Panc1 (cell line): ENCODE measurements around the gene OSBPL1A. TPM values are rescaled to one million over a fixed set of nuclear protein-coding genes. Genes with fewer than 3 reads are reported as not detected.

Experiments
- ATAC-seq: fragments of 200-7000 bp; cut with Tn5 transposase; 2 replicates; pipeline ENCODE4 v1.9.1; 2020; ENCODE audit warnings: mild to moderate bottlenecking, moderate library complexity
- BruUV-seq: library from RNA; stranded (reverse); fragments of 400-500 nt; replicated peaks from 2 replicates; lab custom pipeline; 2021; lab: Mats Ljungman, UMichigan
- CTCF ChIA-PET: fragments of 300-600 bp; sonication (Branson Sonifier 250); formaldehyde crosslinking; loops from one replicate; lab custom pipeline; 2022; ENCODE audit warnings: antibody characterized with exemption; lab: Charles Lee
- POLR2A ChIA-PET: fragments of 300-600 bp; sonication (Branson Sonifier 250); formaldehyde crosslinking; loops from one replicate; lab custom pipeline; 2022; ENCODE audit warnings: antibody characterized with exemption; lab: Charles Lee
- DNase-seq: peaks from one replicate; pipeline ENCODE4 v3.0.0-alpha.2; 2010; ENCODE audit warnings: low read depth, low spot score
- H3K27ac ChIP-seq: 2 replicates; pipeline ENCODE4 v1.5.1; 2011; ENCODE audit warnings: mild to moderate bottlenecking, low read length, inconsistent platforms
- H3K27me3 ChIP-seq: fragments of 200-500 bp; sonication (Bioruptor generic); 2 replicates; pipeline ENCODE4 v1.6.0; 2014; ENCODE audit warnings: low read length, inconsistent platforms; ENCODE audit not compliant: control insufficient read depth, insufficient read depth
- H3K36me3 ChIP-seq: fragments of 200-500 bp; sonication (Bioruptor generic); 2 replicates; pipeline ENCODE4 v1.5.1; 2014; ENCODE audit warnings: inconsistent platforms, mild to moderate bottlenecking, low read length, moderate library complexity; ENCODE audit not compliant: control insufficient read depth, insufficient read depth
- H3K4me1 ChIP-seq: 2 replicates; pipeline ENCODE4 v1.5.1; 2011; ENCODE audit warnings: inconsistent platforms, mild to moderate bottlenecking, low read length, moderate library complexity; ENCODE audit not compliant: control insufficient read depth, insufficient read depth
- H3K4me3 ChIP-seq, 2 experiments: 2 replicates each; pipeline ENCODE4 v1.5.1; 2011 to 2012; ENCODE audit warnings: low read depth in 2 of 2, low read length in 2 of 2, mild to moderate bottlenecking in 2 of 2, inconsistent platforms in 1 of 2, moderate library complexity in 1 of 2
- H3K9me3 ChIP-seq: fragments of 200-500 bp; sonication (Bioruptor generic); 2 replicates; pipeline ENCODE4 v1.5.1; 2014; ENCODE audit warnings: low read depth, mild to moderate bottlenecking, inconsistent platforms, low read length, moderate library complexity; ENCODE audit not compliant: control insufficient read depth, insufficient read depth
- POLR2AphosphoS5 ChIP-seq: IDR thresholded peaks from 2 replicates; pipeline ENCODE4 v1.6.1; 2012; ENCODE audit warnings: mild to moderate bottlenecking, low read depth, low read length, moderate library complexity
- SIN3A ChIP-seq: IDR thresholded peaks from 2 replicates; pipeline ENCODE4 v1.6.1; 2012; ENCODE audit warnings: low read depth, mild to moderate bottlenecking, low read length, moderate library complexity, borderline replicate concordance; ENCODE audit not compliant: insufficient read depth
- TCF7L2 ChIP-seq: IDR thresholded peaks from 2 replicates; pipeline ENCODE4 v1.6.1; 2011; ENCODE audit warnings: mild to moderate bottlenecking, low read depth, low read length, inconsistent platforms
- in situ Hi-C: cut with HindIII; loops from 2 replicates; pipeline ENCODE4 v1.10.0; 2016; ENCODE audit warnings: low sequenced_read_pairs, low pct_unique_long_range_greater_than_20kb
- intact Hi-C: fragments of 100-400 bp; cut with micrococcal nuclease; formaldehyde crosslinking; loops from one replicate; pipeline ENCODE4 v1.10.0; 2022; ENCODE audit not compliant: unreplicated experiment
- total RNA-seq: library from RNA; stranded (reverse); gene quantifications from one replicate; pipeline ENCODE4 v1.2.1, GENCODE V29; 2021; ENCODE audit not compliant: unreplicated experiment
- TF ChIP-seq, protein P1 (sequence below): fragments of 450-650 bp; IDR thresholded peaks from 2 replicates; pipeline ENCODE4 v1.5.1; 2017; ENCODE audit warnings: mild to moderate bottlenecking
- TF ChIP-seq, protein P2 (sequence below), 2 experiments: IDR thresholded peaks; 2 replicates each; pipeline ENCODE4 v1.6.1; 2011 to 2012; ENCODE audit warnings: low read depth in 2 of 2, control low read depth in 1 of 2, low read length in 1 of 2, mild to moderate bottlenecking in 1 of 2, moderate library complexity in 1 of 2; ENCODE audit not compliant: insufficient read depth in 1 of 2

The OSBPL1A gene
- total RNA-seq, 1 experiment from 2014 or later = 50.5 TPM

DNA sequence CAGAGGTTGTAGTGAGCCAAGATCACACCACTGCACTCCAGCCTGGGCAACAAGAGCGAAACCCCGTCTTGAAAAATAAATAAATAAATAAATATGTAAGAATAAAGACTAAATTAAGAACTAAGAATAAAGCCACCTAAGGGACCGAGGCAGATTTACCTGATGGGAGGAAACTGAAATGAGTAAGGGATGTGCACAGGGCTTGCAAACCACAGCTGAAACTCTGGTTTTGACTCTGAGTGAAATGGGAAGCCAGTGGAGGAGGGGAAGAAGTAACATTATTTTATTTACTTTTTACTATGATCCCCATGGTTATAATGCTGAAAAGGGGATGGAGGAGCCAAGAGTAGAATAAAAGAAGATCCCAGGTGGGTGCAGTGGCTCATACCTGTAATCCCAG, 151.5 kb downstream of the OSBPL1A start:
- in situ Hi-C loops (no loop called here), intact Hi-C loops (no loop called here)
- H3K27me3 ChIP-seq = no peaks in the 10 kb centered on the region
- no peak overlapping the region for H3K27ac ChIP-seq
- no peak for DNase-seq
- no peaks in the 10 kb centered on the region for H3K4me1 ChIP-seq
- no peaks in the 10 kb centered on the region for H3K36me3 ChIP-seq
- TF ChIP-seq SIN3A (no peak), POLR2AphosphoS5 (no peak), TCF7L2 (no peak)
- TF ChIP-seq, protein P1, sequence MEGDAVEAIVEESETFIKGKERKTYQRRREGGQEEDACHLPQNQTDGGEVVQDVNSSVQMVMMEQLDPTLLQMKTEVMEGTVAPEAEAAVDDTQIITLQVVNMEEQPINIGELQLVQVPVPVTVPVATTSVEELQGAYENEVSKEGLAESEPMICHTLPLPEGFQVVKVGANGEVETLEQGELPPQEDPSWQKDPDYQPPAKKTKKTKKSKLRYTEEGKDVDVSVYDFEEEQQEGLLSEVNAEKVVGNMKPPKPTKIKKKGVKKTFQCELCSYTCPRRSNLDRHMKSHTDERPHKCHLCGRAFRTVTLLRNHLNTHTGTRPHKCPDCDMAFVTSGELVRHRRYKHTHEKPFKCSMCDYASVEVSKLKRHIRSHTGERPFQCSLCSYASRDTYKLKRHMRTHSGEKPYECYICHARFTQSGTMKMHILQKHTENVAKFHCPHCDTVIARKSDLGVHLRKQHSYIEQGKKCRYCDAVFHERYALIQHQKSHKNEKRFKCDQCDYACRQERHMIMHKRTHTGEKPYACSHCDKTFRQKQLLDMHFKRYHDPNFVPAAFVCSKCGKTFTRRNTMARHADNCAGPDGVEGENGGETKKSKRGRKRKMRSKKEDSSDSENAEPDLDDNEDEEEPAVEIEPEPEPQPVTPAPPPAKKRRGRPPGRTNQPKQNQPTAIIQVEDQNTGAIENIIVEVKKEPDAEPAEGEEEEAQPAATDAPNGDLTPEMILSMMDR = no peak
- TF ChIP-seq, protein P2, sequence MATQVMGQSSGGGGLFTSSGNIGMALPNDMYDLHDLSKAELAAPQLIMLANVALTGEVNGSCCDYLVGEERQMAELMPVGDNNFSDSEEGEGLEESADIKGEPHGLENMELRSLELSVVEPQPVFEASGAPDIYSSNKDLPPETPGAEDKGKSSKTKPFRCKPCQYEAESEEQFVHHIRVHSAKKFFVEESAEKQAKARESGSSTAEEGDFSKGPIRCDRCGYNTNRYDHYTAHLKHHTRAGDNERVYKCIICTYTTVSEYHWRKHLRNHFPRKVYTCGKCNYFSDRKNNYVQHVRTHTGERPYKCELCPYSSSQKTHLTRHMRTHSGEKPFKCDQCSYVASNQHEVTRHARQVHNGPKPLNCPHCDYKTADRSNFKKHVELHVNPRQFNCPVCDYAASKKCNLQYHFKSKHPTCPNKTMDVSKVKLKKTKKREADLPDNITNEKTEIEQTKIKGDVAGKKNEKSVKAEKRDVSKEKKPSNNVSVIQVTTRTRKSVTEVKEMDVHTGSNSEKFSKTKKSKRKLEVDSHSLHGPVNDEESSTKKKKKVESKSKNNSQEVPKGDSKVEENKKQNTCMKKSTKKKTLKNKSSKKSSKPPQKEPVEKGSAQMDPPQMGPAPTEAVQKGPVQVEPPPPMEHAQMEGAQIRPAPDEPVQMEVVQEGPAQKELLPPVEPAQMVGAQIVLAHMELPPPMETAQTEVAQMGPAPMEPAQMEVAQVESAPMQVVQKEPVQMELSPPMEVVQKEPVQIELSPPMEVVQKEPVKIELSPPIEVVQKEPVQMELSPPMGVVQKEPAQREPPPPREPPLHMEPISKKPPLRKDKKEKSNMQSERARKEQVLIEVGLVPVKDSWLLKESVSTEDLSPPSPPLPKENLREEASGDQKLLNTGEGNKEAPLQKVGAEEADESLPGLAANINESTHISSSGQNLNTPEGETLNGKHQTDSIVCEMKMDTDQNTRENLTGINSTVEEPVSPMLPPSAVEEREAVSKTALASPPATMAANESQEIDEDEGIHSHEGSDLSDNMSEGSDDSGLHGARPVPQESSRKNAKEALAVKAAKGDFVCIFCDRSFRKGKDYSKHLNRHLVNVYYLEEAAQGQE (IDR thresholded peaks at IDR 0.05; ENCODE audit: insufficient read depth in 1 of 2, low read depth in 2 of 2, low read length in 1 of 2) = no peak
- no peaks in the 10 kb centered on the region for H3K9me3 ChIP-seq
- POLR2A ChIA-PET = no interaction called here
- no peak for ATAC-seq
- no TSS peak for BruUV-seq
- CTCF ChIA-PET = no interaction called here
- no peak overlapping the region for H3K4me3 ChIP-seq

DNA sequence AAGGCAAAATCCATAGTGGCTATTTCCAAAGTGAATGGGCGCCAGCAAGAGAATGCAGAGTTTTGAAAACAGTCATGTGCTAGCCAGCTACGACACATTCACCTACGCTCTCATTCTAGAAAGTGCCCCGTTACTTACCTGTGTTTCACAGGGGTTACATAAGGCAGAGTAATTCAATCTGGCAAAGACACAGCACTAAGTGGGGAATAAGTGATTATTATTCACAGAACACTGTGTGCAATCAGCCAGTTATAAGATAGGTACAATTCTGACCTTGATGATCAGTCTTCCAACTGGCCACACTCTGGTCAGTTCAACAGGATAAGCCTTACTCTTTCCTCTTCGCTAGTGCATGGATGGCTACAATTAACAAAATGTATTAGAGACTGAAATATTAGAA, 152.9 kb downstream of the OSBPL1A start:
- no peaks in the 10 kb centered on the region for H3K4me1 ChIP-seq
- in situ Hi-C loops = no loop called here
- ATAC-seq (no peak), DNase-seq (no peak)
- TF ChIP-seq POLR2AphosphoS5 (no peak), TCF7L2 (no peak), SIN3A (no peak)
- TF ChIP-seq, protein P1 = no peak
- TF ChIP-seq, protein P2 (IDR thresholded peaks at IDR 0.05; ENCODE audit: insufficient read depth in 1 of 2, low read depth in 2 of 2, low read length in 1 of 2) = no peak
- CTCF ChIA-PET = no interaction called here
- no peaks in the 10 kb centered on the region for H3K36me3 ChIP-seq
- POLR2A ChIA-PET = no interaction called here
- H3K27me3 ChIP-seq = no peaks in the 10 kb centered on the region
- H3K4me3 ChIP-seq = no peak overlapping the region
- BruUV-seq = no TSS peak
- intact Hi-C loops = no loop called here
- no peaks in the 10 kb centered on the region for H3K9me3 ChIP-seq
- no peak overlapping the region for H3K27ac ChIP-seq
